IPS-NIHi7 (cell line): ENCODE measurements around the gene ADORA3.

Source experiments
- DNase-seq: peaks from one replicate; pipeline ENCODE4 v3.0.0; 2012; ENCODE audit warnings: mixed read lengths; ENCODE audit errors: extremely low spot score

ADORA3 gene

DNA sequence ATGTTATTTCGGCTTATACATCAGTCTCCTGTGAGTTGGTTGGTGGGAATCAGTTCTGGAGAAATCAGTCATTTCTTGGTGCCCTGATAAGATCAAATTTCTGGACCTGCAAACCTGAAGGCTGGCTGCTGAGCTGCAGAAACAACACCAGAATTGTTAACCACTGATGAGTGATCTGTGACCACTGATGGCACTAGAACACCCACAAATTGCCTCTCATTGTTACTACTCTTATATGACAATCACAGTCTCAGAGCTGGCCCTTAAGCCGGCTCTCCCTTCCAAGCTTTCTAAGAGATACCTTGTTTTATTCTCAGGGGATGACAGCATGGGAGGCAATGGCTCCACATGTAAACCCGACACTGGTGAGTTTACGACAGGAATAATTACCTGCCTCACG, 27.7 kb downstream of the ADORA3 start:
- DNase-seq = no peak

DNA sequence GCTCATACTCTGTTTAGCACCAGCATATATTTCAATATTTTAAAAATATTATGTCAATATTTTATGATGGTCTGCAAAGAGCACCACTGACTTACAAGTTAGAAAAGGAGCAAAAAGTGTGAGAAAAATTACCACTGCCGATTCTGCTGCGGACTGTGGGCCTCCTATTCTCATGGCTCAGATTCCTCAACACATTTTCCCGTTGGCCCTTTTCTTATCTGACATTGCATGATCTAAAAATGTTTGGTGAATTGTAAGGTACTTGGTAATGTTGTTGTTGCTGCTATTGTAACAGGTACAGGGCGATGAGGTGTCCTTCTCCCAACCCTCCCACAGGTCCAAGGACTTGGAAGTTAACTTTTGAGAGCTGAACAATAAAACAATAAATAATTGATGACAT, 28.9 kb downstream of the ADORA3 start:
- no peak for DNase-seq

DNA sequence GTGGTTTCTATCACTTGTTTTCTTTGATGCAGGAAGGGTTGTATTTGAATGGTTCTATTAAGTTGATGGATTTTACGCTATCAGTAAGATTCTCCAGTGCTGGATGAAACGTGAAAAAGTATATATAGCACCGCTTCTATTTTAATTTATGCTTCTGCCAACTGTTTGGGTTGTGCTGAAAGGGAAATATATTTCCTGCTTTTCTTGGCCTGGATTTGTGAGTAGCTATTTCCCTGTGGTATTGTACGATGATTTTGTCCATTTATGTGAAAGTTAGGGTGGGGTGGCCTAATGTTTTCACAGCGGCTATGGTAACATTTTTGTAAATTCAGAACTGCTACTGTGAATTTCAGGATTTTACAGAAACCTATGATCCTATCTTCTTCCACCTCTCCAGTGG, 29.3 kb downstream of the ADORA3 start:
- no peak for DNase-seq

DNA sequence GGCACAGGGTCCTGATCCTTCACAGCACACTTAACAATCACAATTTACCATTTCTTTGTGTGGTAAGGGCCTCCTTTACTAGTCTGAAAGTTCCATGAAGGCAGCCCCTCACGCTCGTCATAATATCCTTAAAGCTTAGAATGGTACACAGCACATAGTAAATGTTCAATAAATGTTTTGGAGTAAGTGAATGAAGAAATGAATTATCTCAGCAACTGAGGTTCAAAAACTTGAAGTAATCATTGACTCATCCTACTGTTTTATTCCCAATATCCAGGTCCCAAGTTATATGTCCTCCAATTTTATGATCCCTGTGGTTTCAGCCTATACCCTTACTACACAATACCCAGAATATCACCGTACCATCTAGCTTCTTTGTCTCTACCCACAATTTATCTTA, 31.9 kb downstream of the ADORA3 start:
- no peak for DNase-seq

DNA sequence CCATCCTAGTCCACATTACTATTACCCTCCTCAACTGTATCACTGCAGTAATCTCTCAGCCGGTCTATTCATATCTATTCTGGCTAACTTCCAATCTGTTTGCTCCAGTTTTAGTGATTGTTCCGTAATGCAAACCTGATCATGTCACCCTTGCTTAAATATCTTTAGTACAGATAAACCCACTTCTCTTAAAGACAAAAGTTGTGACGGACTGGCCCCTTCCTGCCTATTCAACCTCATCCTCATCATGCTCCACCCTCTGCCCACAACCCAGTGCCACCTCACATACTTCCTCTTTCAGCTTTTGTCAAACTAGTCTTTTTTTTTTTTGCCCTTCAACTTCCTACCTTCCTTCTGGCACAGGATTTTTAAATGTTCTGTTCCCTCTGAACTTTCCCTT, 32.4 kb downstream of the ADORA3 start:
- no peak for DNase-seq

DNA sequence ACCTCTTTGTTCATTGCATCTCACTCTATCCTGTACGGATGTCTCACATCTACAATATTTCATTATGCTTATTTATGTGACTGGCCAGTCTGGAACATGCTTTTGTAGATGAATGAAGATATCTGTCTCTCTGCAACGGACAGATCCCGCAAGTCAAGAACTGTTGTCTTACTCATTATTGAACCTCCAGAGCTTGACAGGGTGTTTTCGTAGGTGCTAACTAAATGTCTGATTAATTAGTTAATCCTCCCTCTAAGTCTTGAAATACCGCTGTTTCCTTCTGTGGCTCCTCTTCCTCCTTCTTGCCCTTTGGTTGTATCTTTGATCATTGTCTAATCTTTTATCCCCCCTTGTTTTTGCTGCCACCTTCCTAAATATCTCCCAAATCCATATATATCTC, 32.8 kb downstream of the ADORA3 start:
- DNase-seq = no peak

DNA sequence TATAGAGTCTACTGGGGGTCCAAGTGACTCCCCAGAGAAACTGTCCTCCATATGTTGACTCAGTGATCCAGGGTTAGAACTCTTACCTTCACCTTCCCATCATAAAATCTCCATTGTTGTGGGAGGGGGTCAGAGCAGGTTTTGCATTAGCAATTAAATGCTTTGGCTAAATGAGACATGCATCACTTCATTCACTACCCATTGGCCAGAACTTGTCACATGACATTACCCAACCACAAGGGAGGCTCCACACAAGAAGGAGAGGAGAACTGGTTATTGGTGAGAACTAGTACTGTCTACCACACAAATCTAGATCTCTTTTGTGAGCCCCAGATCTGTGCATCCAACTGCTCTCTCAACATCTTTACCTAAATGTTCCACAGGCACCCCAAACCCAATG, 33.9 kb downstream of the ADORA3 start:
- DNase-seq = no peak

DNA sequence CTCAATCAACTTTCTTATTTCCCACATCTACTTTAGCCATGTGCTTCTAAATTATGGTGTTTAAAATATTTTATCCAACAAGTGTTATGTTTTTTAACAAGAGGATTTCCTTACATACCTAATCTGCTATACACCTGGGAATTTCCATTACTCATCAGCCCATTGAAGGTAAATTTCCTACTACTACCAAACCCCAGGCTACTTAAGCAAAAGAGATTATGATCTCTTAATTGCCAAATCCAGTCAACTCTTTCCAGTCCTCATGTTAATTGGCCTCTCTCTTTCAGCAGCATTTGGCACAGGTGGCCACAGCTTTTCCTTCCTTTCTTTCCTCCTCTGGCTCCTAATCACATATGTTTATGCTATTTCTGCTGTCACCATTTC, 34.7 kb downstream of the ADORA3 start:
- no peak for DNase-seq

DNA sequence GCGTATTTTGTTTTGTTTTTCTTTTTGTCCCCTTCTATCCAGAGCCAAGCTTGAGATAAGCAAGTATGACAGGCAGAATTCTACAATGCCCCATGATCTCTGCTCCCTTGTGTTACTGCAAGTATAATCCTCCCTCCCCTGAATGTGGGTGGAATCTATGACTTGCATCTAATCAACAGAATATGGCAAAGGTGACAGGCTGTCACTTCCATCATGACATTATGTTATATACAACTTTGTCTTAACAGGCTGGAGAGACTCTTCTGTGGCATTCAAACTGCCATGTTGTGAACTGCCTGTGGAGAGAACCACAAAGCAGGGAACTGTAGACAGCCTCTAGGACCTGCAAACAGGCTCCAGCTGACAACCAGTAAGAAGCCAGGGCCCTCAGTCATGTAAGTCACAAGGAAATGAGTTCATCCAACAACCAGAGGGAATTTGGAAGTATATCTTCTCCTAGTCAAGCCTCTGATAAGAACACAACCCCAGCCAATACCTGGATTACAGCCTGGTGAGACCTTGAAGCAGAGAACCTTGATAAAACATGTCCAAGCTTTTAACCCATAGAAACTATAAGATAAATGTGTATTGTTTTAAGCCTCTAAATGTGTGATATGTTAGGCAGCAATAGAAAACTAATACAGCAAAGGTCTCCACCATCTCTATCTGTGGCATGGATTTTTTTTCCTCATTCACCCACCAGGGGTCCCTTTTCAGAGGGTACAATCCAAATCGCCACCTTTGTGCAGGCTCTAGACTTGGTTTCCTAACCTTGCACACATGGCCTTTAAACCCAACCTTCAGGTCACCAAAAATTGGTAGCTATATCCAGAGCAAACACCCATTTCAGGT, 35.3 kb downstream of the ADORA3 start:
- DNase-seq = no peak

DNA sequence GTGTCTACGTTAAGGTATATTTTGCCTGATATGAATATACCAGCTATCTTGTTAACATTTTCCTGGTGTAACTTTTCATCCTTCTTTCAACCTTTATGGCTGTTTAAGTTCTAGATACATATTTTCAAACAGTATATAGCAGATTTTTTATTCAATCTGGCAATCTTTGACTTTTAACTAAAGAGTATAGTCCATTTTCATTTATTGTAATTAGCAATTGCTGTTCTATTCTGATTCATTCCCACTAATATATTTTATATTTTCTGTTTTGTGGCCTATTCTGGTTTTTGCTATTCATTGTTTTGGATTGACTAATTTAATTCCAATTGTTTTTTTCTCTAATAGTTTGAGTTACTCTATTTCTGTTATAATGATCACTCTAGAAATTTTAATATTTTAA, 37.0 kb downstream of the ADORA3 start:
- DNase-seq = no peak

DNA sequence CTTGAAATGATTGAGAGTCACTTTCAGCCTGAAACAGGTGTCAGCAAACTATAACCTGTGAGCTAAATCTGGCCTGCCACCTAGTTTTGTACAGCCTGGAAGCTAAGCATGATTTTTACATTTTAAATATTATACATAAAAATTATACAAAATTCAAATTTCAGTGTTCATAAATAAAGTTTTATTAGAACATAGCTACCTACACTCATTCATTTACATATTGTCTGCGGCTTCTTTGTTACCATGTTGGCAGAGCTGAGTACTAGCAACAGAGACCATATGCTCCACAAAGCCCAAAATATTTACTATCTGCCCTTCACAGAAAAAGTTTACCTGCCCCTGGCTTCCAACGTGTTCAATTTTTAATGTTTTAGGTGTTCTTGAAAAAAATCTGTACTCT, 37.7 kb downstream of the ADORA3 start:
- no peak for DNase-seq

DNA sequence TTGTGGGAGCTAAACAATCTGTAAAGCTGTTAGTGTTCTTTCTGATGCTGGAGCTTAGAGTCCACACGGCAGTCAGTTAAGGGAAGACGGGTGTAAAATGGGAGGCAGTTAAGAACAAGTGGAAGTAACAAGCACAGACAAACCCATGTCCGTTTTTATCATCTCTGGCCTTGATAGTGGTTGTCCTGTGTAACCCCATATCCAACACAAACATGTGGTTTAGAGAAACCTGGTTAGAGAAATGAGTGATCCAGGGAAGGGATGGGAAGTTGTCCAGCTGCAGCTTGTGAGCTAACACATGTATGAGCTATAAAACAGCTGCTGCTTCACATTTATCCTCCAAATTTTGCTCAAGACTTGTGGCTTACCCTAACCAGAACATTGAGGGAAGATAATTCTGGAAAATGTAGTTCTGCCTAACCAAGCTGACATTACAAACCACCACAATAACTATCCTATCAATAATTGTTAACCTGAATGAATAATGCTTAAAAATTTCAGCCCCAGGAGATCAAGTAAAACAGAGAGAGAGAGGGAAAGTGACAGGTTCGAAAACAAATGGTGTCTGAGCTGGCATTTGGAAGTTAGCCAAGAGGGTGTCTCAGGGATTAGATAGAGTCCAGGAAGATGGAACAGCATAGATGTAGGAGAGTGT, 40.3 kb downstream of the ADORA3 start:
- DNase-seq = no peak

DNA sequence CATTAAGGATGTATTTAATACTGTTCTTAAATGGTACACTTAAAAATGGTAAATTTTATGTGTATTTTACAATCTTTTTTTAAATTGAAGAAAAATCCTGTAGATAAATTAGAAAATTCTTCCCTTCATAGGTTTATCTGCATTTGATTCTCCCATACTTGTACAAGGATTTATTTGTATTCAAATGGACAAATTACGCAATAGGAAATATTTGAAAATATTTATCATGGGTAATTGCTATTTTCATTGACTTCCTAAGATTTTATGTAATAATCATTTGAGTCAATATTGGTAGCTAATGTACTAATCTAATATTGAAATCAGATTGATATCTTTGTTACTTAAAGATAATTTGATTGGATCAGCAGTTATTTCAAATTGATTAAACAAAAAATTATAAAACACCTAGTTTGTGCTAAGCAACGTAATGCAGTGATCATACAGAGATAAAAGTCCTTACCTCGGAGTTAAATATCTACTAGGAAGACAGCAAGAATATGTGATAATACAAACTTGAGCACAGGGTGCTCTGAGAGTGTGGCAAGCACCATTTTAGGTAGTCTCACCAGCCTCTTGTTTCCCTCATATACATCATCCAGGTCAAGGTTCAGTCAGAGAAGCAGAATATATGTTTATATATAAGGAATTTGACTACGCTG, 40.9 kb downstream of the ADORA3 start:
- DNase-seq = no peak

DNA sequence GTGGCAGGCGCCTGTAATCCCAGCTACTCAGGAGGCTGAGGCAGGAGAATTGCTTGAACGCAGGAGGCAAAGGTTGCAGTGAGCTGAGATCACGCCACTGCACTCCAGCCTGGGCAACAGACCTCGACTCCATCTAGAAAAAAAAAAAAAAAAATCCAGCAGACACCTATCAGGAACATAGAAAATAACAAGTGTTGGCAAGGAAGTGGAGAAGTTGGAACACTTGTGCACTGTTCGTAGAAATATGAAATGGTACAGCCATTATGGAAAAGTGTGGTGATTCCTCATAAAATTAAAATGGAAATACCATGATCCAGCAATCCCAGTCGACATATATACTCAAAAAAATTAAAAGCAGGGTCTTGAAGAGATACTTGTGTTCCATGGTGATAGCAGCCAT, 41.7 kb downstream of the ADORA3 start:
- DNase-seq = no peak

DNA sequence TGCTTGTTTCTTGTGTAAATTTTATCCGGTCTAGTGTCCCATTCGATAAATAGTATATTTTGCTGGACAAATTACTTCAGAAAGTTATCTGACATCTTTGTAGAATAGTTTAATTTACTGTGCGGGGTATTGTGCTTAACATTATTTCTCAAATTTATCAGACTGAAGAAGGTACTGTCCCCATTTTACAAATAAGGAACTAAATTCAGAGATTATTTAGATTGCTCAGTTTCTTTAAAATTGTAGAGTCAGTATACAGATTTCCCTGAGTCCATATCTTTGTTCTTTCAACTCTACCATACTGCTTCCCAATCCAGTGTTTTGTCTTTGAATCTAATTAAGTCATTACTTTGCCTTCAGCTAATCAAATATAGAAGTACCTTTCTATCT, 47.8 kb downstream of the ADORA3 start:
- no peak for DNase-seq

DNA sequence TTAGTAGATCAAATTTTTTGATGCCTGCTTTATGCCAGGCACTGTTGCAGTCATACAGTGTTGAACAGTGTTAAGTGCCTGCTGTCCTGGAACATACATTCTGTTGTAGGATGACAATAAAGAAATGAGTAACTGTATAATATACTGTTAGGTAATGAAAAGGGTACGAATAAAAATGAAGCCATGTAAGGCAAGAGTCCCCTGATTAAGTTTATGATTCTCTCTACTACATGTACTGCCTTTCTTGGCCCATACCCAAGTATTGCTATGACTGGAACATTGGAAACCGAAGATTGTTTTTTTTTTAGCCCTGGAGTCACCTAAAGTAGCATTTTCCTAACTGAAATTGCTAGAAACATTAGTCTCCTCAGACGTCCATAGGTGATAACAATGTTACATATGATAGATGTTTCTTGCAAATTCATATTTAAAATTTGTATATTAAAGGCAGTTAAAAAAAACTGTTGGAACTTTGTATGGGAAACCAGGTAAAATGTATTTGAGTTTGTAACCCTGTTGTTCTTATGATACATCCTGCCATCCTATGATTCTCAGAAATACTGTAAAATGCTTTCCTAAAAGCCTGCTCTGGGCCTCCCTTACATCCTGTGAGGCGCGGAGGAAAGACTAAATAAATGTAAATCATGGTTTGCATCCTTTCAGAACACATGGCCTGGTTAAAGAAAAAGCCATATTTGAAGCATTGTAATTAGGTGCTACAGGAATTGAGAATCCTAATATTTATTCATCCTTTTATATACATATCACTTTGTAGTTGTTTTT, 48.4 kb downstream of the ADORA3 start:
- DNase-seq = no peak

DNA sequence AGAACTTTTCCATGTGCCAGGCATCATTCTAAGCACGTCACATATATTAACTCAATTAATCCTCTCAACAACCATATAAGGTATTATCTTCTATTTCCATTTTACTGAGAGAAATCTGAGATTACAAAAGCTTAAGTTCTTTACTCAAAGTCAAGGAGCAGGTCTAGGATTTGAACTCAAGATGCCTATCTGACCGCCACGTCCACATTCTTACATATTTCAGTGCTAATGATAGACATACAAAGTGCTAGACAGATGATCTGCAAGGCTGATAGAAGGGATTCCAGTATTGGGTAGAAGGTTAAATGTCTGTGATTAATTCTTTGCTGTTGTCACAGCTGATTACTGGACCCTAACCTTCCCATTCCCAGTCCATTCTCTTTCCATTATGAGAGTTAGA, 49.7 kb downstream of the ADORA3 start:
- no peak for DNase-seq

DNA sequence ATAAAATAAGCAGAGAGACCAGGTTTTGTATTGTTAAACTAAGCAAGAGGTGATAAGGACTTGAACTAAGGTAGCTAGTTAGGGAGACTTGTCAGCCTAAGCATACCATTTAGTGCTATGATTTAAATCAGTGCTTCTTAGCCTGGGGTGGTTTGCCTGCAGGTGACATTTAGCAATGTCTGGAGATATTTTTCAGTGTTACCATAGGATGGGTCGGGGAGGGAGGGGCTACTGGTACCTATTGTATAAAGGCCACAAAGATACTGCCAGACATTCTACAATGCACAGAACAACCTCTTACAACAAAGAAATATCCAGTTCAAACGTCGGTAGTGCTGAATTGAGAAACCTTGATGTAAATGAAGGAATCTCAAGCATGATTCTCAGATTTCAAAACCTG, 50.9 kb downstream of the ADORA3 start:
- no peak for DNase-seq

DNA sequence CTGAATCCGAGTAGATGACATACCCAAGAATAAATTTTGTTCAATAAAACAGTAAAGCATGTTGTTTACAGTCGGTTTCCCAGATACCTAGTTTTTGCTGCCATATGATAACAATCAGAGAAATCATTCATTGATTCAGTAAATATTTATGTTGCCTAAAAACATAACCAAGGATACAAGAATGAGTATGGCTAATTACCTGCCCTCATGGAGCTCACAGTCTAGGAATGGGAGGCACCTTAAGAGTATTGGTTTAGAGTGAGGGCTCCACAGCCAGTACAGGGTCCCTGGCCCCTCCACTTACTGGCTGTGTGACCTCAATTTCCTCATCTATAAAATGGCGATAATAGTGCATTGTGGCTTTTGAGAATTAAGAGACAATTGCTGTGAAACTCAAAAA, 53.2 kb downstream of the ADORA3 start:
- DNase-seq = no peak

DNA sequence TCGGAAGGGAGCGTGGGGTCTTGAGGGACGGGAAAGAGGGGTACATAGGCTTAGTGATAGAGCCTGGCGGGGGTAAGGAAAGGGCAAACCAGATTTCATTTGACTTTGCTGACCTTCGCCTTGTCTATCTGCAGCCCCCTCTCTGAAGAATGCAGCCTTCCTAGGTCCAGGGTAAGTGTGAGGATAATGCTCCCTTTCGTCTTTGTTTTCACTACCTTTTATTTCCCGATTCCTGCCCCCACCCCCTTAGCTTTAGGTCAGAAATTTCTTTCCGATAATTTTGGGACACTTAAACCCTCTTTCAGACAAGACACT, 53.8 kb downstream of the ADORA3 start:
- DNase-seq = no peak
